ENCODE measurements around the gene SLC17A5.
A peak's percentile ranks its signal among the peaks of the same experiment; 100 is the strongest.
"Not testable (repeated sequence)": the region's sequence is repeated elsewhere in the genome, so short reads cannot be mapped to it uniquely, and the experiment has no call there.

The SLC17A5 gene

GRCh38 chr6:73569121-73569520, 84.7 kb downstream of the SLC17A5 start:
- Histone ChIP-seq H3K4me3 (ENCODE audit: low read depth, low read length) (no peak overlapping the region), H3K27ac (no peak overlapping the region), H3K36me3 (replicated peaks) (no peaks in the 10 kb centered on the region), H3K27me3 (replicated peaks) (no peaks in the 10 kb centered on the region)
- in situ Hi-C loops (cut with HindIII; ENCODE audit: low pct_ligation_motif_present, low sequenced_read_pairs), result no loop called here
- TF ChIP-seq, protein P1, sequence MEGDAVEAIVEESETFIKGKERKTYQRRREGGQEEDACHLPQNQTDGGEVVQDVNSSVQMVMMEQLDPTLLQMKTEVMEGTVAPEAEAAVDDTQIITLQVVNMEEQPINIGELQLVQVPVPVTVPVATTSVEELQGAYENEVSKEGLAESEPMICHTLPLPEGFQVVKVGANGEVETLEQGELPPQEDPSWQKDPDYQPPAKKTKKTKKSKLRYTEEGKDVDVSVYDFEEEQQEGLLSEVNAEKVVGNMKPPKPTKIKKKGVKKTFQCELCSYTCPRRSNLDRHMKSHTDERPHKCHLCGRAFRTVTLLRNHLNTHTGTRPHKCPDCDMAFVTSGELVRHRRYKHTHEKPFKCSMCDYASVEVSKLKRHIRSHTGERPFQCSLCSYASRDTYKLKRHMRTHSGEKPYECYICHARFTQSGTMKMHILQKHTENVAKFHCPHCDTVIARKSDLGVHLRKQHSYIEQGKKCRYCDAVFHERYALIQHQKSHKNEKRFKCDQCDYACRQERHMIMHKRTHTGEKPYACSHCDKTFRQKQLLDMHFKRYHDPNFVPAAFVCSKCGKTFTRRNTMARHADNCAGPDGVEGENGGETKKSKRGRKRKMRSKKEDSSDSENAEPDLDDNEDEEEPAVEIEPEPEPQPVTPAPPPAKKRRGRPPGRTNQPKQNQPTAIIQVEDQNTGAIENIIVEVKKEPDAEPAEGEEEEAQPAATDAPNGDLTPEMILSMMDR (IDR thresholded peaks at IDR 0.05; ENCODE audit: low read depth, low read length, missing control alignments), result no peak
- DNase-seq, result no peak

GRCh38 chr6:73566954-73567591, 86.7 kb downstream of the SLC17A5 start:
- no peaks in the 10 kb centered on the region for H3K36me3 ChIP-seq (replicated peaks)
- H3K4me3 ChIP-seq (ENCODE audit: low read depth, low read length), result no peak overlapping the region
- in situ Hi-C loops (cut with HindIII; ENCODE audit: low pct_ligation_motif_present, low sequenced_read_pairs), result no loop called here
- TF ChIP-seq, protein P1 (IDR thresholded peaks at IDR 0.05; ENCODE audit: low read depth, low read length, missing control alignments), result no peak
- no peaks in the 10 kb centered on the region for H3K27me3 ChIP-seq (replicated peaks)
- peak; percentile 59 for DNase-seq
- H3K27ac ChIP-seq, result peak overlapping the region; percentile 47

- H3K36me3 ChIP-seq (replicated peaks); DNase-seq; H3K4me3 ChIP-seq (ENCODE audit: low read depth, low read length); in situ Hi-C loops (cut with HindIII; ENCODE audit: low pct_ligation_motif_present, low sequenced_read_pairs); H3K27me3 ChIP-seq (replicated peaks): not testable (repeated sequence)
- H3K27ac ChIP-seq, result peak overlapping the region; percentile 42
These were observed 87.3 kb downstream of the SLC17A5 start for GRCh38 chr6:73566486-73566871.

DNA sequence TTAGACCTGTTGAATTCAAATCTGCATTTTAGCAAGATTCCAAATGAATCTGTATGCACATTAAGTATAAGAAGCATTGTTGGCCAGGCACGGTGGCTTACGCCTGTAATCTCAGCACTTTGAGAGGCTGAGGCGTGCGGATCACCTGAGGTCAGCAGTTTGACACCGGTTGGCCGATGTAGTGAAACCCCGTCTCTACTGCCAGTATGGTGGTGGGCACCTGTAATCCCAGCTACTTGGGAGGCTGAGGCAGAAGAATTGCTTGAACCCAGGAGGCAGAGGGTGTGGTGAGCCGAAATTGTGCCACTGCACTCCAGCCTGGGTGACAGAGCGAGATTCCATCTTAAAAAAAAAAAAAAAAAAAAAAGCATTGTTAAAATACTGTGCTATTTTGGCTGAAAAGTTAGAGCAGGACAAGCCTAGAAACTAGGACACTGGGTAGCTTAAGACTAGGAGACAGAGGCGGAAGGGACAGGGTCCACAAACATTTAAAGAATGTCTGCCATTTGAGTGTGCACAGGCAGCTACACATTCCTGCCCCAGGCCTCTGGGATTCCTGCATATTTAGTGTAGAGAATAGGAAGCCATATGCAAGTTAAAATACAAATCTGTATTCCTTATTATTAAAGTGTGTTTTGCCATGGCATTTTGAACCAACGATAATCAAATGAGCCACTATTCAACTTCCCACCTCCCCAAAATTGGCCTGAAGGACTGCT, 87.9 kb downstream of the SLC17A5 start:
- in situ Hi-C loops (cut with HindIII; ENCODE audit: low pct_ligation_motif_present, low sequenced_read_pairs), result no loop called here
- peak overlapping the region; percentile 42 for H3K27ac ChIP-seq
- peak; percentile 42 for DNase-seq
- H3K4me3 ChIP-seq (ENCODE audit: low read depth, low read length), result no peak overlapping the region
- TF ChIP-seq, protein P1 (IDR thresholded peaks at IDR 0.05; ENCODE audit: low read depth, low read length, missing control alignments), result no peak
- no peaks in the 10 kb centered on the region for H3K27me3 ChIP-seq (replicated peaks)
- H3K36me3 ChIP-seq (replicated peaks), result no peaks in the 10 kb centered on the region

GRCh38 chr6:73564578-73565345, 89.0 kb downstream of the SLC17A5 start:
- DNase-seq, result no peak
- Histone ChIP-seq H3K36me3 (replicated peaks) (no peaks in the 10 kb centered on the region), H3K4me3 (ENCODE audit: low read depth, low read length) (no peak overlapping the region), H3K27ac (no peak overlapping the region), H3K27me3 (replicated peaks) (no peaks in the 10 kb centered on the region)
- TF ChIP-seq, protein P1 (IDR thresholded peaks at IDR 0.05; ENCODE audit: low read depth, low read length, missing control alignments), result no peak
- in situ Hi-C loops (cut with HindIII; ENCODE audit: low pct_ligation_motif_present, low sequenced_read_pairs), result no loop called here

GRCh38 chr6:73562558-73562957, 91.2 kb downstream of the SLC17A5 start:
- TF ChIP-seq, protein P1 (IDR thresholded peaks at IDR 0.05; ENCODE audit: low read depth, low read length, missing control alignments), result no peak
- no peak for DNase-seq
- Histone ChIP-seq H3K27ac (no peak overlapping the region), H3K4me3 (ENCODE audit: low read depth, low read length) (no peak overlapping the region), H3K36me3 (replicated peaks) (no peaks in the 10 kb centered on the region), H3K27me3 (replicated peaks) (no peaks in the 10 kb centered on the region)
- in situ Hi-C loops (cut with HindIII; ENCODE audit: low pct_ligation_motif_present, low sequenced_read_pairs), result no loop called here
